Astrocyte (in vitro differentiated cells and primary cell): ENCODE measurements around the gene P3H1. TPM values are rescaled to one million over a fixed set of nuclear protein-coding genes. Genes with fewer than 3 reads are reported as not detected.

Experiments used
- DNase-seq: peaks from one replicate; pipeline ENCODE4 v3.0.0-alpha.2; 2010; ENCODE audit warnings: low read depth
- FAIRE-seq: peaks from 2 replicates; lab custom pipeline; 2011; peaks lifted over from hg19 to GRCh38; lab: Jason Lieb, UNC
- H2AFZ ChIP-seq: 2 replicates; pipeline ENCODE4 v1.6.0; 2012; ENCODE audit warnings: low read depth, low read length, inconsistent platforms
- H3K27ac ChIP-seq: 2 replicates; pipeline ENCODE4 v1.5.1; 2011; ENCODE audit warnings: low read depth, low read length, inconsistent platforms
- H3K27me3 ChIP-seq: 2 replicates; pipeline ENCODE4 v1.6.0; 2011; ENCODE audit warnings: low read length, inconsistent platforms; ENCODE audit not compliant: insufficient read depth
- H3K36me3 ChIP-seq: 2 replicates; pipeline ENCODE4 v1.5.1; 2011; ENCODE audit warnings: low read length, inconsistent platforms; ENCODE audit not compliant: insufficient read depth
- H3K4me1 ChIP-seq: 2 replicates; pipeline ENCODE4 v1.5.1; 2011; ENCODE audit warnings: low read length, inconsistent platforms; ENCODE audit not compliant: insufficient read depth
- H3K4me2 ChIP-seq: 2 replicates; pipeline ENCODE4 v1.6.0; 2012; ENCODE audit warnings: low read length, inconsistent platforms
- H3K4me3 ChIP-seq: 2 replicates; pipeline ENCODE4 v1.5.1; 2011; ENCODE audit warnings: low read depth, mild to moderate bottlenecking, low read length, inconsistent platforms; ENCODE audit not compliant: insufficient read depth
- H3K79me2 ChIP-seq: 2 replicates; pipeline ENCODE4 v1.6.0; 2012; ENCODE audit warnings: mild to moderate bottlenecking, low read length, inconsistent platforms; ENCODE audit not compliant: insufficient read depth
- H3K9ac ChIP-seq: 2 replicates; pipeline ENCODE4 v1.6.0; 2012; ENCODE audit warnings: mild to moderate bottlenecking, low read length, inconsistent platforms
- H3K9me3 ChIP-seq: 2 replicates; pipeline ENCODE4 v1.5.1; 2012; ENCODE audit warnings: low read depth, mild to moderate bottlenecking, low read length, inconsistent platforms; ENCODE audit not compliant: insufficient read depth
- H4K20me1 ChIP-seq: 2 replicates; pipeline ENCODE4 v1.6.0; 2012; ENCODE audit warnings: low read length, inconsistent platforms; ENCODE audit not compliant: insufficient read depth
- H3K27ac Mint-ChIP-seq: one replicate; pipeline ENCODE4 v1.8.0; 2021; ENCODE audit warnings: mild to moderate bottlenecking, mixed read lengths; ENCODE audit not compliant: unreplicated experiment
- H3K27me3 Mint-ChIP-seq: one replicate; pipeline ENCODE4 v1.8.0; 2021; ENCODE audit warnings: low read depth, mixed read lengths; ENCODE audit not compliant: unreplicated experiment
- H3K36me3 Mint-ChIP-seq: one replicate; pipeline ENCODE4 v1.8.0; 2021; ENCODE audit warnings: low read depth, mixed read lengths; ENCODE audit not compliant: unreplicated experiment
- H3K4me1 Mint-ChIP-seq: one replicate; pipeline ENCODE4 v1.8.0; 2021; ENCODE audit warnings: low read depth, mixed read lengths; ENCODE audit not compliant: unreplicated experiment
- H3K4me3 Mint-ChIP-seq: one replicate; pipeline ENCODE4 v1.8.0; 2021; ENCODE audit warnings: mild to moderate bottlenecking, moderate library complexity, mixed read lengths; ENCODE audit not compliant: unreplicated experiment
- H3K9me3 Mint-ChIP-seq: one replicate; pipeline ENCODE4 v1.8.0; 2021; ENCODE audit warnings: mild to moderate bottlenecking, mixed read lengths; ENCODE audit not compliant: unreplicated experiment
- CTCF ChIP-seq: IDR thresholded peaks from 2 replicates; pipeline ENCODE4 v1.5.1; 2011; ENCODE audit warnings: low read depth, mild to moderate bottlenecking, inconsistent platforms, low read length, moderate library complexity; ENCODE audit not compliant: insufficient read depth
- EZH2 ChIP-seq: IDR thresholded peaks from 2 replicates; pipeline ENCODE4 v1.6.1; 2012; ENCODE audit warnings: mild to moderate bottlenecking, low read length, inconsistent platforms; ENCODE audit not compliant: insufficient read depth
- total RNA-seq: library from RNA; stranded (reverse); gene quantifications from 2 replicates; pipeline ENCODE4 v1.2.1, GENCODE V29; 2021

The P3H1 gene
- total RNA-seq, 1 donor from 2014 or later = 277 TPM

GRCh38 chr1:42743317-42744147 lies 23.3 kb downstream of the P3H1 start:
- H3K79me2 ChIP-seq = no peaks in the 10 kb centered on the region
- peaks cover 36% of the 10 kb centered on the region for H4K20me1 ChIP-seq
- H2AFZ ChIP-seq = no peak overlapping the region
- TF ChIP-seq CTCF (no peak), EZH2 (no peak)
- no peak overlapping the region for H3K27ac Mint-ChIP-seq
- peaks cover 5% of the 10 kb centered on the region for H3K4me1 Mint-ChIP-seq
- no peak overlapping the region for H3K4me3 ChIP-seq
- no peak overlapping the region for H3K4me3 Mint-ChIP-seq
- H3K4me2 ChIP-seq = no peak overlapping the region
- H3K9me3 Mint-ChIP-seq = peaks cover 2% of the 10 kb centered on the region
- no peak for FAIRE-seq
- H3K27me3 ChIP-seq = no peaks in the 10 kb centered on the region
- H3K36me3 Mint-ChIP-seq = peaks cover 20% of the 10 kb centered on the region
- H3K27me3 Mint-ChIP-seq = peaks cover 3% of the 10 kb centered on the region
- H3K27ac ChIP-seq = no peak overlapping the region
- H3K9me3 ChIP-seq = no peaks in the 10 kb centered on the region
- no peak for DNase-seq
- H3K36me3 ChIP-seq = peaks cover 8% of the 10 kb centered on the region
- H3K9ac ChIP-seq = no peak overlapping the region
- H3K4me1 ChIP-seq = no peaks in the 10 kb centered on the region

- H3K27ac ChIP-seq = no peak overlapping the region
- H3K9me3 Mint-ChIP-seq = peaks cover 2% of the 10 kb centered on the region
- DNase-seq (no peak), FAIRE-seq (no peak)
- peaks cover 3% of the 10 kb centered on the region for H3K27me3 Mint-ChIP-seq
- no peaks in the 10 kb centered on the region for H3K27me3 ChIP-seq
- H3K4me1 Mint-ChIP-seq = peaks cover 5% of the 10 kb centered on the region
- TF ChIP-seq EZH2 (no peak), CTCF (no peak)
- H3K9ac ChIP-seq = no peak overlapping the region
- no peak overlapping the region for H3K4me3 ChIP-seq
- peaks cover 3% of the 10 kb centered on the region for H3K36me3 ChIP-seq
- no peaks in the 10 kb centered on the region for H3K9me3 ChIP-seq
- H4K20me1 ChIP-seq = peaks cover 29% of the 10 kb centered on the region
- H3K36me3 Mint-ChIP-seq = peaks cover 13% of the 10 kb centered on the region
- H3K27ac Mint-ChIP-seq = no peak overlapping the region
- no peaks in the 10 kb centered on the region for H3K79me2 ChIP-seq
- H2AFZ ChIP-seq = no peak overlapping the region
- no peak overlapping the region for H3K4me3 Mint-ChIP-seq
- no peaks in the 10 kb centered on the region for H3K4me1 ChIP-seq
- H3K4me2 ChIP-seq = no peak overlapping the region
Measured at GRCh38 chr1:42742617-42743316, 24.1 kb downstream of the P3H1 start.
